ACC112 (cell line): ENCODE results near the gene RGS9.

Experiments used
- H2AFZ ChIP-seq: fragments of 200-600 bp; sonication (generic); one replicate; pipeline ENCODE4 v1.6.0; 2017; ENCODE audit warnings: antibody characterized with exemption, low read length; ENCODE audit not compliant: unreplicated experiment
- H3K27ac ChIP-seq: fragments of 200-600 bp; sonication (generic); 2 replicates; pipeline ENCODE4 v1.5.1; 2014; ENCODE audit warnings: low read depth, mild to moderate bottlenecking, antibody characterized with exemption, low read length, moderate library complexity
- H3K27me3 ChIP-seq: fragments of 200-600 bp; sonication (generic); 2 replicates; pipeline ENCODE4 v1.6.1; 2014; ENCODE audit warnings: mild to moderate bottlenecking, antibody characterized with exemption, low read length, moderate library complexity, mixed read lengths; ENCODE audit not compliant: insufficient read depth
- H3K36me3 ChIP-seq: fragments of 200-600 bp; sonication (generic); 2 replicates; pipeline ENCODE4 v1.6.1; 2016; ENCODE audit warnings: mild to moderate bottlenecking, antibody characterized with exemption, low read length, moderate library complexity, mixed read lengths; ENCODE audit not compliant: insufficient read depth
- H3K4me1 ChIP-seq: fragments of 200-600 bp; sonication (generic); one replicate; pipeline ENCODE4 v1.6.1; 2016; ENCODE audit warnings: low read length, mixed read lengths; ENCODE audit not compliant: insufficient read depth, unreplicated experiment, control insufficient read depth
- H3K4me3 ChIP-seq: fragments of 200-600 bp; sonication (generic); 2 replicates; pipeline ENCODE4 v1.5.1; 2014; ENCODE audit warnings: mild to moderate bottlenecking, low read depth, low read length
- H3K79me2 ChIP-seq: fragments of 200-600 bp; sonication (generic); one replicate; pipeline ENCODE4 v1.6.0; 2016; ENCODE audit warnings: low read length; ENCODE audit not compliant: control insufficient read depth, unreplicated experiment, insufficient read depth

RGS9 gene

GRCh38 chr17:65183736-65184135 lies 46.6 kb downstream of the RGS9 start:
- H3K27me3 ChIP-seq: no peaks in the 10 kb centered on the region
- no peak overlapping the region for H2AFZ ChIP-seq
- H3K4me3 ChIP-seq: no peak overlapping the region
- peaks cover 27% of the 10 kb centered on the region for H3K4me1 ChIP-seq
- H3K27ac ChIP-seq: no peak overlapping the region
- H3K36me3 ChIP-seq: no peaks in the 10 kb centered on the region
- H3K79me2 ChIP-seq: no peaks in the 10 kb centered on the region

- peaks cover 20% of the 10 kb centered on the region for H3K4me1 ChIP-seq
- H3K27ac ChIP-seq: 0 out of 2 replicates have a peak overlapping the region, but pooled peaks have one; percentile 16
- H3K4me3 ChIP-seq: no peak overlapping the region
- no peaks in the 10 kb centered on the region for H3K79me2 ChIP-seq
- H3K27me3 ChIP-seq: no peaks in the 10 kb centered on the region
- no peaks in the 10 kb centered on the region for H3K36me3 ChIP-seq
- H2AFZ ChIP-seq: peak overlapping the region; percentile 36
Measured at GRCh38 chr17:65184235-65184959, 47.2 kb downstream of the RGS9 start.

GRCh38 chr17:65185062-65185461 lies 47.9 kb downstream of the RGS9 start:
- H2AFZ ChIP-seq: peak overlapping the region; percentile 35
- H3K4me1 ChIP-seq: peaks cover 16% of the 10 kb centered on the region
- H3K27ac ChIP-seq: no peak overlapping the region

GRCh38 chr17:65185668-65186382 lies 48.7 kb downstream of the RGS9 start:
- H3K36me3 ChIP-seq: no peaks in the 10 kb centered on the region
- no peak overlapping the region for H2AFZ ChIP-seq
- H3K4me3 ChIP-seq: no peak overlapping the region
- H3K27me3 ChIP-seq: no peaks in the 10 kb centered on the region
- H3K27ac ChIP-seq: no peak overlapping the region
- H3K4me1 ChIP-seq: peaks cover 19% of the 10 kb centered on the region
- no peaks in the 10 kb centered on the region for H3K79me2 ChIP-seq

More at GRCh38 chr17:65185062-65185461, 47.9 kb downstream of the RGS9 start:
- Histone ChIP-seq H3K27me3 (no peaks in the 10 kb centered on the region), H3K36me3 (no peaks in the 10 kb centered on the region), H3K79me2 (no peaks in the 10 kb centered on the region), H3K4me3 (no peak overlapping the region)

DNA sequence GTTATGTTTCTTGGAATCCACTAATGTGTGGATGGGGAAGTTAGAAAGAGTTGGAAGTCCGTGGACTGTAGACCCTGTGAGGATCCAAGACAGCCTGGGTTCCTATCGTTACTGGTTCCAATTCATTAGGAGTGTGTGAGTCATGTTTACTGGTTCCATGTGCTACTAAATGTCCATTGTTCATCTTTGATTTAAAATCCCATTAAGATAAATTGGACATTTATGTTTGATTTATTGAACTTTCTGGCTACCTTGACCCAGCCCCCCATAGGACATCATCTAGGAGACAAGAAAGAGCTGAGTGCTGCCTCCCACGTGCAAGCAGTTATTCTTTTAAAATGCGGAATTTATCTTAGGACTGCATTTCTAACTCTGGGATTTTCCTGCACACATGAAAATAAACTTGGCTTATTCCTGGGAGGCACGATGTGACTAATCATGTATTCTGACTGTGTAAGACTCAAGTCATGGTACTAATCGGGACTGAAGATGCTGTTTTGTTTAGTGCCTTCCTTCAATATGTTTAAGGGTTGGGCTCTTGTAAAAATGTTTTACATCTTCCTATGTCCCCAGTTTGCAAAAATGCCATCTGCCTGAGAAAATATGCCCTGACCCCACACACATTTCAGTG lies 53.4 kb downstream of the RGS9 start:
- Histone ChIP-seq H3K4me1 (peaks cover 31% of the 10 kb centered on the region), H3K4me3 (no peak overlapping the region), H3K27ac (no peak overlapping the region), H3K36me3 (no peaks in the 10 kb centered on the region), H2AFZ (no peak overlapping the region), H3K79me2 (no peaks in the 10 kb centered on the region), H3K27me3 (no peaks in the 10 kb centered on the region)

- H3K79me2 ChIP-seq: no peaks in the 10 kb centered on the region
- no peaks in the 10 kb centered on the region for H3K27me3 ChIP-seq
- no peak overlapping the region for H3K4me3 ChIP-seq
- H3K36me3 ChIP-seq: no peaks in the 10 kb centered on the region
- H3K27ac ChIP-seq: peak overlapping the region; percentile 80
- H3K4me1 ChIP-seq: peaks cover 31% of the 10 kb centered on the region
- no peak overlapping the region for H2AFZ ChIP-seq
Measured at GRCh38 chr17:65191811-65192740, 54.9 kb downstream of the RGS9 start.

GRCh38 chr17:65193305-65193704 lies 56.1 kb downstream of the RGS9 start:
- no peaks in the 10 kb centered on the region for H3K27me3 ChIP-seq
- H3K36me3 ChIP-seq: no peaks in the 10 kb centered on the region
- peak overlapping the region; percentile 22; the same call in 1 of the 2 replicates for H3K27ac ChIP-seq
- peaks cover 31% of the 10 kb centered on the region for H3K4me1 ChIP-seq
- no peak overlapping the region for H2AFZ ChIP-seq
- H3K4me3 ChIP-seq: no peak overlapping the region
- no peaks in the 10 kb centered on the region for H3K79me2 ChIP-seq

GRCh38 chr17:65193716-65194293 lies 56.6 kb downstream of the RGS9 start:
- no peaks in the 10 kb centered on the region for H3K79me2 ChIP-seq
- H3K27me3 ChIP-seq: no peaks in the 10 kb centered on the region
- H3K4me1 ChIP-seq: peaks cover 31% of the 10 kb centered on the region
- no peaks in the 10 kb centered on the region for H3K36me3 ChIP-seq
- peak overlapping the region; percentile 22; the same call in 1 of the 2 replicates for H3K27ac ChIP-seq
- no peak overlapping the region for H2AFZ ChIP-seq
- no peak overlapping the region for H3K4me3 ChIP-seq

DNA sequence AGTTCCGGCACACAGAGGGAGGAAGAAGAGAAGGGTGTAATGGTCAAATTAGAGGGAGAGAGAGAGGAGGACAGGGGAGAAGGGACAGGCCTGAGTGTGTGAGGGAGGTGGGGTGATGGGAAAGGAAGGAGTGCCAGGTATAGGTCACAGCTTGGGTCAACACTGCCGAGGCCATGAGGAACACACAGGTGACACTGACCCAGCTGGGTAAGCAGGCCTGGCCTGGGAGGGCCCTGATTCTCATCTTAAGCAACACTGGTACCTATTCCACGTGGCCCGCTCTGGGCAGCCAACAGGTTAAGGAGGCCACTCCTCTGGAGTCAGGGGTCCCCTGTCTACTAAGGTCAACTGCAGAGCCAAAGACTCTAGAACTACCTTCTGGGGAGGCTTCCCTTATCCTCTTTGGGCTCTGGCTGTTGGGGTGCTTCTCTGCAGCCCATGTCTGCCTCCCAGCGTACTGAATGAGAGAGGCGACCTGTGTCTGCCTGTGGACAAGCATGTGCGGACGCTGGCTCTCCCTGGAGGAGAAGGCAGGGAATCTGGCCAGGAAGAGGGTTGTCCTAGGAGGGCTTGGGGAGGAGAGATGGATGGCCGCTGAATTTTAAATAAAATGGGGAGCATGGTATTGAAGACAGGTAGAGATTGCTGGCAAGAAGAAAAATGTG lies 57.6 kb downstream of the RGS9 start:
- H3K27ac ChIP-seq: no peak overlapping the region
- no peak overlapping the region for H2AFZ ChIP-seq
- no peaks in the 10 kb centered on the region for H3K36me3 ChIP-seq
- H3K4me3 ChIP-seq: no peak overlapping the region
- H3K27me3 ChIP-seq: no peaks in the 10 kb centered on the region
- peaks cover 31% of the 10 kb centered on the region for H3K4me1 ChIP-seq
- H3K79me2 ChIP-seq: no peaks in the 10 kb centered on the region
